CD14-positive monocyte (primary cell): ENCODE results near the gene ABLIM3. TPM values are rescaled to one million over a fixed set of nuclear protein-coding genes. Genes with fewer than 3 reads are reported as not detected.
A peak's percentile ranks its signal among the peaks of the same experiment; 100 is the strongest.

Experiments used
- DNase-seq, 3 donors: peaks; one replicate each; pipeline ENCODE4 v3.0.0-alpha.2; 2011 to 2022
- H2AFZ ChIP-seq: 2 replicates; pipeline ENCODE4 v1.6.0; 2012; ENCODE audit warnings: mild to moderate bottlenecking, low read depth, low read length, inconsistent platforms; ENCODE audit not compliant: insufficient read depth, poor library complexity, severe bottlenecking
- H3K27ac ChIP-seq, 2 donors: 1 replicate in 1 of 2; 2 replicates in 1 of 2; pipeline ENCODE4 v1.5.1; 2012 to 2013; ENCODE audit warnings: low read length in 2 of 2, control low read depth in 1 of 2, inconsistent platforms in 1 of 2, low read depth in 1 of 2, mild to moderate bottlenecking in 1 of 2
- H3K27me3 ChIP-seq, 2 donors: one replicate each; pipeline versions ENCODE4 v1.6.0 to v1.6.1; 2011 to 2013; ENCODE audit warnings: low read length in 2 of 2; ENCODE audit not compliant: control insufficient read depth in 2 of 2, insufficient read depth in 2 of 2
- H3K36me3 ChIP-seq, 2 donors: replicated peaks in 1 of 2; 1 replicate in 1 of 2; 2 replicates in 1 of 2; pipeline versions ENCODE4 v1.5.1 to v1.6.1; 2012 to 2013; ENCODE audit warnings: low read length in 2 of 2, control low read depth in 1 of 2, inconsistent platforms in 1 of 2, mild to moderate bottlenecking in 1 of 2; ENCODE audit not compliant: insufficient read depth in 2 of 2, control insufficient read depth in 1 of 2
- H3K4me1 ChIP-seq, 2 donors: 1 replicate in 1 of 2; 2 replicates in 1 of 2; pipeline versions ENCODE4 v1.5.1 to v1.6.1; 2012 to 2013; ENCODE audit warnings: low read length in 2 of 2, control low read depth in 1 of 2, inconsistent platforms in 1 of 2, mild to moderate bottlenecking in 1 of 2, moderate library complexity in 1 of 2; ENCODE audit not compliant: insufficient read depth in 2 of 2, control insufficient read depth in 1 of 2
- H3K4me2 ChIP-seq: replicated peaks from 2 replicates; pipeline ENCODE3; 2012; ENCODE audit warnings: low read length, moderate library complexity, mild to moderate bottlenecking; ENCODE audit not compliant: poor library complexity, severe bottlenecking; ENCODE audit errors: extremely low read depth
- H3K4me3 ChIP-seq, 3 experiments: fragments of 200-600 bp in 1 of 3; sonication (generic) in 1 of 3; replicated peaks in 1 of 3; 1 replicate in 2 of 3; 2 replicates in 1 of 3; pipeline ENCODE4 v1.5.1; 2011 to 2013; ENCODE audit warnings: low read length in 3 of 3, mild to moderate bottlenecking in 3 of 3, control low read depth in 2 of 3, low read depth in 2 of 3, inconsistent platforms in 1 of 3, moderate library complexity in 1 of 3
- H3K79me2 ChIP-seq: 2 replicates; pipeline ENCODE4 v1.6.0; 2012; ENCODE audit warnings: mild to moderate bottlenecking, control low read depth, inconsistent platforms, low read length, moderate library complexity; ENCODE audit not compliant: insufficient read depth
- H3K9ac ChIP-seq: 2 replicates; pipeline ENCODE4 v1.6.0; 2017; ENCODE audit warnings: low read length, mild to moderate bottlenecking; ENCODE audit not compliant: insufficient read depth, poor library complexity, severe bottlenecking
- H3K9me3 ChIP-seq, 2 donors: replicated peaks in 1 of 2; 1 replicate in 1 of 2; 2 replicates in 1 of 2; pipeline versions ENCODE4 v1.5.1 to v1.6.1; 2012 to 2013; ENCODE audit warnings: low read length in 2 of 2, control low read depth in 1 of 2; ENCODE audit not compliant: control insufficient read depth in 1 of 2, insufficient read depth in 1 of 2
- H4K20me1 ChIP-seq: 2 replicates; pipeline ENCODE4 v1.6.0; 2012; ENCODE audit warnings: mild to moderate bottlenecking, low read length, control low read depth, moderate library complexity; ENCODE audit not compliant: insufficient read depth
- H3K27ac Mint-ChIP-seq, 7 donors: one replicate each; pipeline ENCODE4 v1.8.0; 2020; ENCODE audit warnings: mild to moderate bottlenecking in 7 of 7, mixed read lengths in 7 of 7, moderate library complexity in 6 of 7, inconsistent platforms in 2 of 7
- H3K27me3 Mint-ChIP-seq, 3 donors: one replicate each; pipeline ENCODE4 v1.8.0; 2021 to 2022; ENCODE audit warnings: low read depth in 3 of 3, mild to moderate bottlenecking in 3 of 3, mixed read lengths in 3 of 3, moderate library complexity in 3 of 3, inconsistent platforms in 1 of 3
- H3K36me3 Mint-ChIP-seq, 2 donors: one replicate each; pipeline ENCODE4 v1.8.0; 2020; ENCODE audit warnings: mixed read lengths in 2 of 2, inconsistent platforms in 1 of 2, mild to moderate bottlenecking in 1 of 2
- H3K4me1 Mint-ChIP-seq: one replicate; pipeline ENCODE4 v1.8.0; 2020; ENCODE audit warnings: mild to moderate bottlenecking, mixed read lengths
- H3K4me3 Mint-ChIP-seq, 2 donors: one replicate each; pipeline ENCODE4 v1.8.0; 2020; ENCODE audit warnings: mild to moderate bottlenecking in 2 of 2, mixed read lengths in 2 of 2, moderate library complexity in 1 of 2
- H3K9me3 Mint-ChIP-seq, 7 donors: one replicate each; pipeline ENCODE4 v1.8.0; 2020 to 2022; ENCODE audit warnings: mixed read lengths in 7 of 7, mild to moderate bottlenecking in 6 of 7, moderate library complexity in 6 of 7, inconsistent platforms in 2 of 7
- CTCF ChIP-seq: fragments of 200-600 bp; IDR thresholded peaks from one replicate; pipeline ENCODE4 v1.8.0; 2022; ENCODE audit warnings: antibody characterized with exemption, mild to moderate bottlenecking
- WGBS: methylation state at CpG from one replicate; pipeline ENCODE4 v1.1.5; 2013; ENCODE audit warnings: missing lambda C conversion rate; ENCODE audit not compliant: insufficient coverage; 5-methylcytosine and 5-hydroxymethylcytosine counted together
- intact Hi-C, 2 donors: fragments of 100-400 bp; cut with micrococcal nuclease; formaldehyde crosslinking; loops; one replicate each; pipeline versions ENCODE4 v1.15.0 to v1.15.1; 2023
- polyA plus RNA-seq, 3 donors: library from polyadenylated mRNA; depleted of rRNA in 1 of 3; unstranded in 2 of 3; stranded (reverse) in 1 of 3; fragments of 300-500 nt in 2 of 3; fragments of >200 nt in 1 of 3; fragmentation: Illumina TruSeq in 2 of 3; gene quantifications; 1 replicate in 2 of 3; 2 replicates in 1 of 3; pipeline ENCODE4 v1.2.3, GENCODE V29; 2012 to 2021

ABLIM3 gene
- polyA plus RNA-seq, 3 donors, result 0.22 to 0.74 TPM; not detected in 1

- Histone ChIP-seq H3K36me3 (no peaks in the 10 kb centered on the region), H2AFZ (no peak overlapping the region), H3K4me2 (no peak overlapping the region), H3K79me2 (no peaks in the 10 kb centered on the region), H4K20me1 (no peaks in the 10 kb centered on the region), H3K4me1 (peaks cover 43 to 52% of the 10 kb centered on the region in 2 donors), H3K27me3 (no peaks in the 10 kb centered on the region), H3K4me3 (no peak overlapping the region), H3K27ac (no peak overlapping the region), H3K9me3 (no peaks in the 10 kb centered on the region), H3K9ac (no peak overlapping the region)
- Mint-ChIP-seq H3K4me1 (peaks cover 52% of the 10 kb centered on the region), H3K4me3 (no peak overlapping the region), H3K36me3 (no peaks in the 10 kb centered on the region), H3K27me3 (peaks cover 0 to 2% (median 0%) of the 10 kb centered on the region in 3 donors), H3K27ac (peak overlapping the region in 2 of 7 donors; percentile 28 to 59), H3K9me3 (no peaks in the 10 kb centered on the region)
- intact Hi-C loops, result no loop called here
- no CpG with 5 or more reads among the region's 3 CpGs for WGBS
- TF ChIP-seq CTCF, result peak; percentile 31
- no peak for DNase-seq
These were observed 10.4 kb downstream of the ABLIM3 start for GRCh38 chr5:149151717-149152116.

- Histone ChIP-seq H3K27me3 (no peaks in the 10 kb centered on the region), H3K4me2 (no peak overlapping the region), H3K4me1 (peaks cover 43 to 52% of the 10 kb centered on the region in 2 donors), H3K36me3 (no peaks in the 10 kb centered on the region), H3K27ac (no peak overlapping the region), H3K4me3 (no peak overlapping the region), H3K79me2 (no peaks in the 10 kb centered on the region), H4K20me1 (no peaks in the 10 kb centered on the region), H3K9me3 (no peaks in the 10 kb centered on the region), H2AFZ (peak overlapping the region; percentile 1), H3K9ac (no peak overlapping the region)
- peaks cover 0 to 2% (median 0%) of the 10 kb centered on the region in 3 donors for H3K27me3 Mint-ChIP-seq
- no CpG with 5 or more reads among the region's 2 CpGs for WGBS
- intact Hi-C loops, result no loop called here
- no peak for DNase-seq
- H3K4me1 Mint-ChIP-seq, result peaks cover 52% of the 10 kb centered on the region
- TF ChIP-seq CTCF, result no peak
- H3K4me3 Mint-ChIP-seq, result no peak overlapping the region
- H3K27ac Mint-ChIP-seq, result no peak overlapping the region
- no peaks in the 10 kb centered on the region for H3K9me3 Mint-ChIP-seq
- H3K36me3 Mint-ChIP-seq, result no peaks in the 10 kb centered on the region
These were observed 11.0 kb downstream of the ABLIM3 start for GRCh38 chr5:149152317-149152746.
